HG03342 (cell line): ENCODE results near the gene TRPC5OS.

Experiments used
- ATAC-seq: cut with Tn5 transposase; IDR thresholded peaks from one replicate; pipeline ENCODE4 v1.9.1; 2021; ENCODE audit warnings: mild to moderate bottlenecking, moderate library complexity; ENCODE audit not compliant: unreplicated experiment

TRPC5OS gene

GRCh38 chrX:111892375-111892774 lies 16.4 kb downstream of the TRPC5OS start:
- no peak for ATAC-seq

- ATAC-seq: no peak
These were observed 20.2 kb downstream of the TRPC5OS start for GRCh38 chrX:111896148-111896547.

- ATAC-seq: no peak
These were observed 38.6 kb downstream of the TRPC5OS start for GRCh38 chrX:111914398-111915090.

DNA sequence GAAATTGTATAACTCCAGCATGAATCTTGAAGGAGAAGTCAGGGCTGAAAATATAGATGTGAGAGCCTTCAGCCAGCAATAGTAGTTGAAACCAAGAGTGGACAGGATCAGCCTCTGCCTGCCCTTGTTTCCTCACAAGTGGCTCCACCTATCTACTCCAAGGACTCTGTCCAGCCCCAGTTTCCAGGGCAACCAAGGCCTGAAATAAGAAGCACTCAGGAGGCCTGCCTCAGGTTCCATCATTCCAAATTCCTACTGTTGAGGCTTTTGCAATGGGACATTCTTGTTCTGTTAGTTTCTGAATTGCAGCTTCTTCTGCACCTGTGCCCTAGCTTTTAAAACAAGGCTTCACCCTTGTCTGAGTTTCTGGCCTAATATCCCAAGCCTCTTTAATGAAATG lies 41.6 kb downstream of the TRPC5OS start:
- ATAC-seq: no peak

GRCh38 chrX:111928456-111928855 lies 52.5 kb downstream of the TRPC5OS start:
- ATAC-seq: no peak
